PC-9 (cell line): ENCODE results near the gene SPINK6. TPM values are rescaled to one million over a fixed set of nuclear protein-coding genes. Genes with fewer than 3 reads are reported as not detected.

Source experiments
- BruUV-seq: library from RNA; stranded (reverse); fragments of 400-500 nt; replicated peaks from 2 replicates; lab custom pipeline; 2021; lab: Mats Ljungman, UMichigan
- CTCF ChIA-PET: fragments of 300-600 bp; sonication (Branson Sonifier 250); formaldehyde crosslinking; loops from one replicate; lab custom pipeline; 2022; ENCODE audit warnings: antibody characterized with exemption; lab: Charles Lee
- POLR2A ChIA-PET: fragments of 300-600 bp; sonication (Branson Sonifier 250); formaldehyde crosslinking; loops from one replicate; lab custom pipeline; 2022; ENCODE audit warnings: antibody characterized with exemption; ENCODE audit not compliant: unreplicated experiment; lab: Charles Lee
- DNase-seq, 2 experiments: peaks; one replicate each; pipeline versions ENCODE4 v3.0.0 to v3.0.0-alpha.2; 2015 to 2022; ENCODE audit warnings: mixed read lengths in 1 of 2
- H2AFZ ChIP-seq: fragments of 200-600 bp; sonication (generic); 2 replicates; pipeline ENCODE4 v1.8.1; 2017; ENCODE audit warnings: antibody characterized with exemption
- H3F3A ChIP-seq: fragments of 200-600 bp; sonication (generic); 2 replicates; pipeline ENCODE4 v1.8.1; 2017; ENCODE audit warnings: antibody characterized with exemption, mild to moderate bottlenecking, low read depth; ENCODE audit not compliant: insufficient read depth
- H3K27ac ChIP-seq: fragments of 200-600 bp; sonication (generic); 2 replicates; pipeline ENCODE4 v1.6.1; 2016; ENCODE audit warnings: mixed run types
- H3K27me3 ChIP-seq: fragments of 200-600 bp; sonication (generic); 2 replicates; pipeline ENCODE4 v1.6.1; 2016; ENCODE audit warnings: low read depth, mixed run types; ENCODE audit not compliant: insufficient read depth
- H3K36me3 ChIP-seq: fragments of 200-600 bp; sonication (generic); 2 replicates; pipeline ENCODE4 v1.6.1; 2016; ENCODE audit warnings: low read depth, mixed run types
- H3K4me1 ChIP-seq: fragments of 200-600 bp; sonication (generic); replicated peaks from 2 replicates; pipeline ENCODE4 v1.6.1; 2016; ENCODE audit warnings: mixed run types; ENCODE audit not compliant: insufficient read depth
- H3K4me2 ChIP-seq: fragments of 200-600 bp; sonication (generic); 2 replicates; pipeline ENCODE4 v1.6.1; 2017; ENCODE audit warnings: mixed run types
- H3K4me3 ChIP-seq: fragments of 200-600 bp; sonication (generic); 2 replicates; pipeline ENCODE4 v1.6.1; 2016; ENCODE audit warnings: mixed run types
- H3K79me2 ChIP-seq: fragments of 200-600 bp; sonication (generic); 2 replicates; pipeline ENCODE4 v1.6.1; 2017; ENCODE audit warnings: low read depth, mixed run types
- H3K9me2 ChIP-seq: fragments of 200-600 bp; sonication (generic); 2 replicates; pipeline ENCODE4 v1.8.1; 2017; ENCODE audit warnings: mild to moderate bottlenecking; ENCODE audit not compliant: insufficient read depth
- H3K9me3 ChIP-seq: fragments of 200-600 bp; sonication (generic); 2 replicates; pipeline ENCODE4 v1.8.1; 2016; ENCODE audit warnings: low read depth; ENCODE audit not compliant: insufficient read depth
- H4K20me1 ChIP-seq: fragments of 200-600 bp; sonication (generic); 2 replicates; pipeline ENCODE4 v1.8.1; 2017; ENCODE audit not compliant: insufficient read depth
- CTCF ChIP-seq: fragments of 200-600 bp; sonication (generic); conservative IDR thresholded peaks from 2 replicates; pipeline ENCODE4 v1.6.1; 2017; ENCODE audit warnings: mixed run types, antibody characterized with exemption, mild to moderate bottlenecking, moderate library complexity
- EZH2 ChIP-seq: fragments of 200-600 bp; sonication (generic); IDR thresholded peaks from 2 replicates; pipeline ENCODE4 v1.8.0; 2017; ENCODE audit warnings: antibody characterized with exemption, low read depth
- intact Hi-C: fragments of 100-400 bp; cut with micrococcal nuclease; formaldehyde crosslinking; loops from one replicate; pipeline ENCODE4 v1.10.0; 2022; ENCODE audit not compliant: unreplicated experiment
- total RNA-seq: library from RNA; stranded (reverse); gene quantifications from 2 replicates; pipeline ENCODE4 v1.2.3, GENCODE V29; 2021

Gene SPINK6
- total RNA-seq, 1 experiment from 2014 or later = not detected

GRCh38 chr5:148163345-148163744 lies 39.5 kb upstream of the SPINK6 start:
- Histone ChIP-seq H3K9me2 (no peaks in the 10 kb centered on the region), H3K9me3 (no peaks in the 10 kb centered on the region), H2AFZ (no peak overlapping the region), H3K79me2 (no peaks in the 10 kb centered on the region), H3K4me2 (no peak overlapping the region), H3F3A (no peaks in the 10 kb centered on the region; the same call in 1 of the 2 replicates), H3K27me3 (no peaks in the 10 kb centered on the region), H3K27ac (no peak overlapping the region), H3K36me3 (no peaks in the 10 kb centered on the region), H4K20me1 (no peaks in the 10 kb centered on the region), H3K4me1 (no peaks in the 10 kb centered on the region; the same call in 1 of the 2 replicates), H3K4me3 (no peak overlapping the region)
- BruUV-seq = no TSS peak
- ChIA-PET CTCF (no interaction called here), POLR2A (no interaction called here)
- intact Hi-C loops = no loop called here
- TF ChIP-seq EZH2 (no peak), CTCF (no peak)
- DNase-seq = no peak

GRCh38 chr5:148166550-148167283 lies 36.1 kb upstream of the SPINK6 start:
- H2AFZ ChIP-seq = no peak overlapping the region
- H3K9me3 ChIP-seq = no peaks in the 10 kb centered on the region
- no peaks in the 10 kb centered on the region for H3K36me3 ChIP-seq
- H3K4me3 ChIP-seq = no peak overlapping the region
- TF ChIP-seq CTCF (no peak), EZH2 (no peak)
- no peaks in the 10 kb centered on the region for H3K9me2 ChIP-seq
- ChIA-PET CTCF (no interaction called here), POLR2A (no interaction called here)
- BruUV-seq = no TSS peak
- DNase-seq = no peak
- no peaks in the 10 kb centered on the region for H4K20me1 ChIP-seq
- no peaks in the 10 kb centered on the region; the same call in 1 of the 2 replicates for H3K4me1 ChIP-seq
- no peaks in the 10 kb centered on the region for H3K27me3 ChIP-seq
- H3K79me2 ChIP-seq = no peaks in the 10 kb centered on the region
- H3K4me2 ChIP-seq = no peak overlapping the region
- intact Hi-C loops = no loop called here
- H3F3A ChIP-seq = no peaks in the 10 kb centered on the region; the same call in 1 of the 2 replicates
- no peak overlapping the region for H3K27ac ChIP-seq

GRCh38 chr5:148168246-148168645 lies 34.6 kb upstream of the SPINK6 start, which contains the start of gene SPINK14:
Gene SPINK14 (plus strand): TSS chr5:148168546. CDS start chr5:148169733, 1,187 bp downstream.
- no peaks in the 10 kb centered on the region for H3K9me3 ChIP-seq
- H4K20me1 ChIP-seq = no peaks in the 10 kb centered on the region
- no peaks in the 10 kb centered on the region; the same call in 1 of the 2 replicates for H3F3A ChIP-seq
- no peaks in the 10 kb centered on the region for H3K36me3 ChIP-seq
- intact Hi-C loops = no loop called here
- no peak within 1 kb of the TSS for H3K4me2 ChIP-seq
- CTCF ChIA-PET = no interaction called here
- H3K4me3 ChIP-seq = no peak within 1 kb of the TSS
- no peak within 1 kb of the TSS for H3K27ac ChIP-seq
- BruUV-seq = no TSS peak
- POLR2A ChIA-PET = no interaction called here
- no peaks in the 10 kb centered on the region for H3K79me2 ChIP-seq
- no peaks in the 10 kb centered on the region for H3K9me2 ChIP-seq
- no peak for DNase-seq
- TF ChIP-seq EZH2 = no peak
- TF ChIP-seq CTCF = no peak
- H3K27me3 ChIP-seq = no peaks in the 10 kb centered on the region
- no peaks in the 10 kb centered on the region for H3K4me1 ChIP-seq
- no peak within 1 kb of the TSS for H2AFZ ChIP-seq
